Measurements from ENCODE around the gene FTL.

The FTL gene

GRCh38 chr19:48946463-48947257 is 18.4 kb upstream of the FTL start:
- no peak for DNase-seq (ENCODE audit: low read depth)

GRCh38 chr19:48947258-48947542 is 17.9 kb upstream of the FTL start:
- DNase-seq (ENCODE audit: low read depth) = no peak

GRCh38 chr19:48950159-48950558 is 14.9 kb upstream of the FTL start:
- DNase-seq (ENCODE audit: low read depth) = no peak

GRCh38 chr19:48950830-48951519 is 14.1 kb upstream of the FTL start:
- no peak for DNase-seq (ENCODE audit: low read depth)

- no peak for DNase-seq (ENCODE audit: low read depth)
Observed at GRCh38 chr19:48953141-48953540, 12.0 kb upstream of the FTL start.

- DNase-seq (ENCODE audit: low read depth) = no peak
Observed at GRCh38 chr19:48953990-48954594, 11.0 kb upstream of the FTL start.

GRCh38 chr19:48954595-48955307 is 10.4 kb upstream of the FTL start, which contains the start of gene BAX:
Gene BAX (plus strand): TSS chr19:48954875. CDS start chr19:48954929, 54 bp downstream.
- peak; percentile 76 for DNase-seq (ENCODE audit: low read depth)

- no peak for DNase-seq (ENCODE audit: low read depth)
Observed at GRCh38 chr19:48955308-48955958, 9.7 kb upstream of the FTL start.

- DNase-seq (ENCODE audit: low read depth) = no peak
Observed at GRCh38 chr19:48958006-48958405, 7.1 kb upstream of the FTL start.

- no peak for DNase-seq (ENCODE audit: low read depth)
Observed at GRCh38 chr19:48959341-48960239, 5.5 kb upstream of the FTL start.

- no peak for DNase-seq (ENCODE audit: low read depth)
Observed at GRCh38 chr19:48961051-48961649, 4.0 kb upstream of the FTL start.

- no peak for DNase-seq (ENCODE audit: low read depth)
Observed at GRCh38 chr19:48961673-48962028, 3.5 kb upstream of the FTL start.

GRCh38 chr19:48962029-48962848 is 2.9 kb upstream of the FTL start:
- no peak for DNase-seq (ENCODE audit: low read depth)

- no peak for DNase-seq (ENCODE audit: low read depth)
Observed at GRCh38 chr19:48962849-48963165, 2.3 kb upstream of the FTL start.

GRCh38 chr19:48963371-48964204 is 1.5 kb upstream of the FTL start:
- DNase-seq (ENCODE audit: low read depth) = peak; percentile 33

- no peak for DNase-seq (ENCODE audit: low read depth)
Observed at GRCh38 chr19:48964205-48965039, 687 bp upstream of the FTL start.

- DNase-seq (ENCODE audit: low read depth) = peak; percentile 83
Observed at GRCh38 chr19:48965806-48966540, 864 bp downstream of the FTL start.
